ENCODE data around the gene UBE2V1. TPM values are rescaled to one million over a fixed set of nuclear protein-coding genes. Genes with fewer than 3 reads are reported as not detected.
"Not testable (repeated sequence)": the region's sequence is repeated elsewhere in the genome, so short reads cannot be mapped to it uniquely, and the experiment has no call there.

Gene UBE2V1
- total RNA-seq, 1 experiment from 2014 or later, result 33.0 TPM

GRCh38 chr20:50120935-50121693, 8.2 kb upstream of the UBE2V1 start:
- in situ Hi-C loops (cut with HindIII; ENCODE audit: low sequenced_read_pairs), result no loop called here
- peak; percentile 50 for DNase-seq (ENCODE audit: low spot score)

DNA sequence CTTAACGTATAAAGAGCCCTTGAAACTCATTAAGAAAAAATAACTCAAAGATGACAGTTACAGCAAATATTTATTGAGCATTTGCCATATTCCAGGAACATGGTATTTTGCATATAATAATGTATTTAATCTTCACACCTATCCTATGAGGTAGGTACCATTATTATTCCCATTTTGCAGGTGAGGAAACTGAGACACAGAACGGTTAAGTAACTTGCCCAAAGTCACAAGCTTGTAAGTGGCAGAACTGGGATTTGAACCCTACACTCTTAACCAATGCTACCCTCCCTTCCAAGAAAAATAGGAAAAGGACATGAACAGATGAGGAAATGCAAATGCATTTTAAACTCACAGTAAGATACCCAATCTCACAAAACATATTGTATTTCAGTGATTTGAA, 5.3 kb upstream of the UBE2V1 start:
- no peak for DNase-seq (ENCODE audit: low spot score)
- in situ Hi-C loops (cut with HindIII; ENCODE audit: low sequenced_read_pairs), result no loop called here

DNA sequence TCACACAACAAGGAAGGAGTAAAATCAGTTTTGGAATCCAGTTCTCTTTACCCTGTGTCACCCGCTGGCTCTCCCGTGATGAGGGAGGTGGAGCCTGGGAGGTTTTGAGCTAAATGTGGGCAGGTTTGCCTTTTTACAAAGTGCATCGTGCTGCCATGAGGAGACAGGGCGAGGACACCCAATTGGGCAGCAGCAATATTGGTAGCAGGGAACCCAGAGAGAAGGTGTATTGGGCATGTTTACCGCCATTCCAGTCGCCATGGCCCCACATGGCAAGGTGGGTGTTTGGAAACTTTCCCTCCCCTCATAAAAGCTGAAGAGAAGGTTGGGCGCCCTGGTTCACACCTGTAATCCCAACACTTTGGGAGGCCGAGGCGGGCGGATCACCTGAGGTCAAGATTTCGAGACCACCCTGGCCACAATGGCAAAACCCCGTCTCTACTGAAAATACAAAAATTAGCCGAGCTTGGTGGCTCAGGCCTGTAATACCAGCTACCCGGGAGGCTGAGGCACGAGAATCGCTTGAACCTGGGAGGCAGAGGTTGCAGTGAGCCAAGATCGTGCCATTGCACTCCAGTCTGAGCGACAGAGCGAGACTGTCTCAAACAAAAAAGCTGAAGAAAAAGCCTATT, 3.5 kb upstream of the UBE2V1 start:
- no peak for DNase-seq (ENCODE audit: low spot score)
- in situ Hi-C loops (cut with HindIII; ENCODE audit: low sequenced_read_pairs), result no loop called here

GRCh38 chr20:50115591-50116367, 2.8 kb upstream of the UBE2V1 start:
- DNase-seq (ENCODE audit: low spot score), result peak; percentile 98
- in situ Hi-C loops (cut with HindIII; ENCODE audit: low sequenced_read_pairs), result no loop called here

DNA sequence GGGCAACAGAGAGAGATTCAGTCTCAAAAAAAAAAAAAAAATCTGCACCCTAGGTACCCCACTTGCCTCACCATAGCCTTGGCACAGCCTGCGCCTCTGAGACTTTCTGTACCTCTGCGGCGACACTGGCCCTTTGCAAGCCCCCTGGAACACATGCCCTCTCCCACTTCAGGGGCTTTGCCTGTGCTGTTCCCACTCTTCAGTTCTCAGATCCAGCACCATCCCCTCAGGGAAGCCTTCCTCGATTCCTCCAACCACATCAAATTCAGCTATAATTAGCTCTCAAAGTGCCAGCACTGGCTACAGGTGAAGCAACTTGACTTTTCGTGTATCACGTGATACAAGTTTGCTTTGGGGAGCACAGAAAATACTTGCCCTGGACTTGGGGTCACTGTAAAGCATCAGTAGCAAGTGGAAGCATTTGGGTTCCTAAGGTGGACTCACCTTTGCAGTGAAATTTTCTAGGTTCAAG, 2.1 kb upstream of the UBE2V1 start:
- in situ Hi-C loops (cut with HindIII; ENCODE audit: low sequenced_read_pairs), result no loop called here
- DNase-seq (ENCODE audit: low spot score), result no peak

DNA sequence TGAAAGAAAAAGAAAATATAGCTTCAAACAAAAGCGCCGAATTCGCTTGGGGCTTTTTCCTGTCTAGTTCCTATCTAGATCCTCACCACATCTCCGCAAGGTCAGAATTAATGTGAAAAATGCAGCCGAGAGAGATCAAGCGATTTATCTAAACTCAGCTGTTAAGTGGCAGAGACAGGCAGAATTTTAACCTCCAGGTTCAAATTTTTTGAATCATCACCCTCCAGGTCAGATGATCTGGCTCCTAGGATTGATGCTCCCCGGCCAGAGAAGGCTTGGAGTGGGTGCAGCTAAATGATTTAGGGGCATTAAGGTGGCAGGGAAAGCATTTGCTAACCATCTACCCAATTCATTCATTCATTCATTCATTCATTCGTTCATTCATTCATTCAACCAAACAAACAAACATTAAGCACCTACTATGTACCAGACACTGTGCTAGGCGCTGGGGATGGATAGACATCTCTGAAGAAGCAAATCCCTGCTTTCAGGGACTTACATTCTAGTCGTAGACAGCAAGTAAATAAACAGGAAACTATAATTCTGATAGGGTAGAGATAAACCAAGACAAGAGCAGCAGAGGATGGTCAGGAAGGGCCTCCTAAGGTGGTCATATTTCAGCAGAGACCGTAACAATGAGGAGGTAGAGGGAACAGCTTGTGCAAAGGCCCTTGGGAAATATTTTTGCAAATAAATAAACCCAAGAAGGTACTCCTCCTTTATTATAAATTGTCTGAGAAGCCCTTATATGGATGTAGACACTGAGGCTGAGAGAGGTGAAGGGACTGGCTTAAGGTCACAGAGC, 672 bp upstream of the UBE2V1 start:
- no peak for DNase-seq (ENCODE audit: low spot score)
- in situ Hi-C loops (cut with HindIII; ENCODE audit: low sequenced_read_pairs), result no loop called here

DNA sequence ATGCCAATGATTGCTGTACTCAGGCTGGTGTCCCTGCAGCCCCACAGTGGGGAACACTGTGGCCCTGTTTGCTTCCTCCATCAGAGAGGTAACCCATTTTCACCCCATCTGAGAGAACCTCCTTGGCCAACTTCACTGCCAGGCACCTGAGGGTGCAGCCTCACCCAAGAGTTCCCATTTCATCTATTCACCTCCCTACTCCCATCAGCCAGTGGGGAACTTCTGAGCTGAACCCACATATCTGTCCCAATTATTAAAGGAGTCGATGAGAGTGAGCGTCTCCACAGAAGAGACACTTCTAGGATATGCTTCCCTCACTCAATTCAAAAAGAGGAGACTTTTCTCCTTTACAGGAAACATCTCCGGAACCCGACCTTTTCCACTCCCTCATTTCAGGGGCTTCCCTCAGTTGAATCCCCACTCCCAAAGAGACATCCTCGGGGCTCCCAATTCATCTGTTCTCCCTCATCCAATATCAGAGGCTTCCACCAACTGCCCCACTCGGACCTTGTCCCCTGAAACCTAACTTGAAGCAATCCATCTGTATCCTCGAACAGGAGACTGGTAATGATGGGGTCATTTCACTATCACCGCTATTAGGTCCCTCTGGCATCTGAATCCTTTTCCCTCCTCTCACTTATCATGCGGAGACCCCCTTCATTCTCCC, 988 bp downstream of the UBE2V1 start:
- DNase-seq (ENCODE audit: low spot score), result no peak
- in situ Hi-C loops (cut with HindIII; ENCODE audit: low sequenced_read_pairs), result no loop called here

DNA sequence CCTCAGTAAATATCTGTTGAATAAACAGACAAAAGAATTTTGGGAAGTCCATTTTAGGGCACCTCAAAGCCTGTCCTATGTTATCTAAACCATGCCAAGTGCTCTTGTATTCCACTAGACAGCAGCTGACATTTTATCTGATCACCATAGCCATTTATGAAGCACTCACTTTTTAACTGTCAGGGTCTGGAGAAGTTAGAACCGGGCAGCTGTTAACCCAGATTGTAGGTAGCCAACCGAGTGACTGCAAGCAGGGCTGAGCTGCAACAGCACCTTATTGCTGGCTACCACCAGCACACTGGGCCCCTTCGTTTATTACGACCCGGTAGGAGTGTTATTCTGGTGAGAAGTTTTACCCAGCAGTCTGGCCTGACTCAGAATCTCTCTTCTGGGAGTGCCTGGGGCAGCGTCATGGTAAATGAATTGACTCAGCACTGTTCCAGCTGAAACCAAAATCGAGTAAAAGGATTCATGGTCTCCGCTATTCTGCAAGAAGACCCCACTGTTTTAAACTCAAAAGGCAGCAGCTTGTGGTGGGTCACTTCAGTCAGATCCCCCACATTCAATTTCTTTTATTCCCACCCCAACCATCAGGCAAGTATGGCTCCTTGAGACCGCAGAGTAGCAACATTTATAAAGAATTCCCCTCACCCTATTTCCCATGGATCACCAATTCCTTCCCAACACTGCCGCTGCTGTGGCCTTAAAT, 1.7 kb downstream of the UBE2V1 start:
- DNase-seq (ENCODE audit: low spot score), result no peak
- in situ Hi-C loops (cut with HindIII; ENCODE audit: low sequenced_read_pairs), result no loop called here

DNA sequence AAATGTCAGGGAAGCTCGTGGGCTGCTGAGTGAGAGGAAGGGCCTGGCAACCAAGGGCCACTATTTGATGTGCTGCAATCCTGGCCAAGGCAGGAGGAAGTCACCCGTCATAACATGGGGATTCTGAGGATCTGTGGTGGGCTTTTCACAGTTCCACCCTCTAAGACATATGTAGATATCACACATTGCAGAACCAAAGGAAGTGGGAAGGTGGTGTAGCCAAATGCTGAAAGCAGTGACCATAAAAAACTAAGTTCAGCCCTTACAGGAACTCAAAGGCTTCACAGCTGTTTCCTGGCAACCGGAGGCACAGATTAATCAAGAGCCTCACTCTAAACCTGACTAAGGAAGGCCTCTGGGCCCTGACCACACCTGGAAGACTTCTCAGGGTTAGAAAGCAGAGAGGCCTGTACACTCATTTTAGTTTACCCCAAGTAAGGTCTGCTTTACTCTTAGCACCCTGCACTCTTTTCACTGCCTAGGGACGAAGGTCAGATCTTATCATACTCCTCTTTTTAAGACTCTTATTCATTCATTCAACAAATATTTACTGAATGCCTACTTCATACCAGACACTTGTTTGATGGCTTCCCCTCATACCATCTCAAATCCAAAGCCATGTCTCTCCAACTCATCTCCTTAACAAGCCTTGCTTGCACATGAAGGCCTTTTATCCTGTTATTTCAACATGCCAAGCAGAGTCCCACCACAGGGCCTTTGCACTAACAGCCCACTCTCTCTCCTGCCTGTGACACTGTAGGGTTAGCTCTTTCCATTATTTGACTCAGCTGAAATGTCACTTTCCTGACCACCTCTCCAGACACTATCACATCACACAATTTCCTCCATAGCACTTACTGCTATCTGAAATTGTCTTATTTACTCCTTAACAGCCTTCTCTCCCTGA, 2.6 kb downstream of the UBE2V1 start:
- DNase-seq (ENCODE audit: low spot score), result no peak
- in situ Hi-C loops (cut with HindIII; ENCODE audit: low sequenced_read_pairs), result no loop called here

DNA sequence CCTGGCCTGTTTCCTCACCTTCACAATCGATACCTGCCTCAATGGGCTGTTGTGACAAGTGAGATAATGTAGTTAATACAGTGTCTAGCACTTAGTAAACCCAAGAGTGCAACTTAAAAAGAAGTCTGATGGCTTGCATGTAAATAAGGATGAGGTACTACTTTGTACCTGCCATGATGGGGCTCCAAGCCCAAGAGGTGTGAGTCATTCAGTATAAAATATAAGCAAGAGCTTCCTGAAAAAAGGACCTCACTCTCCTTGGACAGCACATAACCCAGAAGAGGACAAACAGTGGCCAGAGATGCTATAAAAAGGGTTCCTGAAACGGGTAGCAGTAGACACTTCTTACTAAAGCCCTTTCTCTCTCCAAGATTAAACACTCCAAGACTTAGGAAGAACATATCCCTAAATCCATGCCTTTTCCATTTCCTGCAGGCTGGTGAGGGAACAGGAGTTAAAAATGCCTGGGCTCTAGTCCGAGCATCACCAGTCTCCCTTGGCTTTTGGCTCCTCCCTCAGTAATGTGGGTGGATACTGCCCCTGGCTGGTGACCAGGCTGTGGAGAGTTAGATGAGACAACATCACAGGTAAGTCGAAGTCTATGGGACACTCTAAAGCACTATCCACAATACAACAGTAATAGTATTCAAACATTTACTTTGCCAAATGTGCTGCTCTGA, 4.3 kb downstream of the UBE2V1 start:
- no peak for DNase-seq (ENCODE audit: low spot score)

GRCh38 chr20:50107796-50108331, 5.1 kb downstream of the UBE2V1 start:
- DNase-seq (ENCODE audit: low spot score), result no peak
- in situ Hi-C loops (cut with HindIII; ENCODE audit: low sequenced_read_pairs), result no loop called here

More for the DNA sequence above, 4.3 kb downstream of the UBE2V1 start:
- in situ Hi-C loops (cut with HindIII; ENCODE audit: low sequenced_read_pairs), result no loop called here

GRCh38 chr20:50107086-50107660, 5.8 kb downstream of the UBE2V1 start:
- in situ Hi-C loops (cut with HindIII; ENCODE audit: low sequenced_read_pairs), result no loop called here
- DNase-seq (ENCODE audit: low spot score), result no peak

DNA sequence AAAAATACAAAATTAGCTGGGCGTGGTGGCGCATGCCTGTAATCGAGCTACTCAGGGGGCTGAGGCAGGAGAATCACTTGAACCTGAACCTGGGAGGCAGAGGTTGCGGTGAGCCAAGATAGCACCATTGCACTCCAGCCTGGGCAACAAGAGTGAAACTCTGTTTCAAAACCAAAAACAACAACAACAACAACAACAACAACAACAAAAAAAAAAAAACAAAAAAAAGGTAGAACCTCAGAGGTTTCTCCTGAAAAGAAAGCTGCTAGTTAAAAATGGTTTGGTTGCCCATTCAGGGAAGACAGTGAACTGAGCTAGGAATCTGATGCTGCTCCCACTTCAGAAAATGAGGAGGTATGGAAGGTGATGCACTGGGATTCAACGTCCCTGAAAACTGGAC, 6.3 kb downstream of the UBE2V1 start:
- DNase-seq (ENCODE audit: low spot score); in situ Hi-C loops (cut with HindIII; ENCODE audit: low sequenced_read_pairs): not testable (repeated sequence)

- in situ Hi-C loops (cut with HindIII; ENCODE audit: low sequenced_read_pairs); DNase-seq (ENCODE audit: low spot score): not testable (repeated sequence)
These were observed 9.4 kb downstream of the UBE2V1 start for GRCh38 chr20:50103464-50104107.

DNA sequence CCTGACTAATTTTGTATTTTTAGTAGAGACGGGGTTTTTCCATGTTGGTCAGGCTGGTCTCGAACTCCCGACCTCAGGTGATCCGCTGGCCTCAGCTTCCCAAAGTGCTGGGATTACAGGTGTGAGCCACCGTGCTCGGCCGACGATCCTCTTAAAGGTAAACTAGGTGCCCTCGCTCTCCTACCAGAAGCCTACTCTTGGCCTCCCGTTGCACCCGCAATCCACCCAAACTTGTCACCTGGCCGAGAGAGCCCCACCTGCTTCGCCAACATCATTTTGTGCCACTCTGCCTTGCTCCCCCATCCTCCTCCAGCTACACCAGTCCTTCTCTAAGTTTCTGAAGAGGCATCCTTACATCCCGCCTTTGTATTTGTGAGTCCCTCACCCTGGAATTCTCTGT, 10.4 kb downstream of the UBE2V1 start:
- in situ Hi-C loops (cut with HindIII; ENCODE audit: low sequenced_read_pairs); DNase-seq (ENCODE audit: low spot score): not testable (repeated sequence)

GRCh38 chr20:50101887-50102286, 11.1 kb downstream of the UBE2V1 start:
- in situ Hi-C loops (cut with HindIII; ENCODE audit: low sequenced_read_pairs), result no loop called here
- no peak for DNase-seq (ENCODE audit: low spot score)

Data from G401 (cell line).